PC-3 (cell line): Measurements from ENCODE around the gene RER1. TPM values are rescaled to one million over a fixed set of nuclear protein-coding genes. Genes with fewer than 3 reads are reported as not detected.

ENCODE experiments used
- ATAC-seq: fragments of 200-7000 bp; cut with Tn5 transposase; 2 replicates; pipeline ENCODE4 v1.9.1; 2020; ENCODE audit warnings: mild to moderate bottlenecking, moderate library complexity
- BruUV-seq: library from RNA; stranded (reverse); fragments of 400-500 nt; replicated peaks from 2 replicates; lab custom pipeline; 2021; lab: Mats Ljungman, UMichigan
- CTCF ChIA-PET: fragments of 300-600 bp; sonication (Branson Sonifier 250); formaldehyde crosslinking; loops from one replicate; lab custom pipeline; 2022; ENCODE audit warnings: antibody characterized with exemption; lab: Charles Lee
- POLR2A ChIA-PET: fragments of 300-600 bp; sonication (Branson Sonifier 250); formaldehyde crosslinking; loops from one replicate; lab custom pipeline; 2022; ENCODE audit warnings: antibody characterized with exemption; ENCODE audit not compliant: unreplicated experiment; lab: Charles Lee
- DNase-seq: peaks from one replicate; pipeline ENCODE4 v3.0.0-alpha.2; 2015
- H2AFZ ChIP-seq: fragments of 300-600 bp; sonication (generic); 2 replicates; pipeline ENCODE4 v1.6.0; 2016; ENCODE audit warnings: antibody characterized with exemption, low read length
- H3F3A ChIP-seq: fragments of 300-600 bp; sonication (generic); one replicate; pipeline ENCODE4 v1.6.0; 2017; ENCODE audit warnings: antibody characterized with exemption, low read length, control low read depth, mild to moderate bottlenecking; ENCODE audit not compliant: unreplicated experiment
- H3K27ac ChIP-seq: fragments of 300-600 bp; sonication (generic); 2 replicates; pipeline ENCODE4 v1.5.1; 2016; ENCODE audit warnings: mild to moderate bottlenecking, low read length
- H3K27me3 ChIP-seq: fragments of 300-600 bp; sonication (generic); 2 replicates; pipeline ENCODE4 v1.6.1; 2016; ENCODE audit warnings: low read length, mixed read lengths
- H3K36me3 ChIP-seq: fragments of 300-600 bp; sonication (generic); 2 replicates; pipeline ENCODE4 v1.6.1; 2016; ENCODE audit warnings: low read depth, mixed run types, low read length, mixed read lengths
- H3K4me1 ChIP-seq: fragments of 300-600 bp; sonication (generic); 2 replicates; pipeline ENCODE4 v1.5.1; 2016; ENCODE audit warnings: low read length; ENCODE audit not compliant: insufficient read depth
- H3K4me2 ChIP-seq: fragments of 300-600 bp; sonication (generic); 2 replicates; pipeline ENCODE4 v1.6.0; 2016; ENCODE audit warnings: low read length
- H3K4me3 ChIP-seq: fragments of 300-600 bp; sonication (generic); 2 replicates; pipeline ENCODE4 v1.5.1; 2016; ENCODE audit warnings: mild to moderate bottlenecking, low read length, mixed read lengths
- H3K79me2 ChIP-seq: fragments of 300-600 bp; sonication (generic); 2 replicates; pipeline ENCODE4 v1.6.1; 2017; ENCODE audit warnings: low read length, mixed read lengths
- H3K9ac ChIP-seq: fragments of 300-600 bp; sonication (generic); 2 replicates; pipeline ENCODE4 v1.6.0; 2016; ENCODE audit warnings: mild to moderate bottlenecking, low read length
- H3K9me2 ChIP-seq: fragments of 300-600 bp; sonication (generic); replicated peaks from 2 replicates; pipeline ENCODE4 v1.6.1; 2016; ENCODE audit warnings: mixed run types, low read length, mixed read lengths
- H3K9me3 ChIP-seq: fragments of 300-600 bp; sonication (generic); 2 replicates; pipeline ENCODE4 v1.6.1; 2016; ENCODE audit warnings: low read length, mixed read lengths
- H4K20me1 ChIP-seq: fragments of 300-600 bp; sonication (generic); 2 replicates; pipeline ENCODE4 v1.6.1; 2016; ENCODE audit warnings: low read length, mixed read lengths
- CTCF ChIP-seq: fragments of 300-600 bp; sonication (generic); conservative IDR thresholded peaks from 2 replicates; pipeline ENCODE4 v1.5.1; 2017; ENCODE audit warnings: antibody characterized with exemption, low read depth, mild to moderate bottlenecking, low read length
- EZH2 ChIP-seq: fragments of 300-600 bp; sonication (generic); IDR thresholded peaks from one replicate; pipeline ENCODE4 v1.6.1; 2017; ENCODE audit warnings: antibody characterized with exemption, mild to moderate bottlenecking, low read length; ENCODE audit not compliant: unreplicated experiment
- EZH2phosphoT487 ChIP-seq: fragments of 300-600 bp; sonication (generic); IDR thresholded peaks from 2 replicates; pipeline ENCODE4 v1.6.1; 2018; ENCODE audit warnings: mild to moderate bottlenecking, antibody characterized with exemption, low read length, borderline replicate concordance
- intact Hi-C: fragments of 100-400 bp; cut with micrococcal nuclease; formaldehyde crosslinking; loops from 2 replicates; pipeline ENCODE4 v1.9.0; 2023
- total RNA-seq: library from RNA; depleted of rRNA; stranded (reverse); fragments of >200 nt; gene quantifications from 2 replicates; pipeline ENCODE4 v1.2.3, GENCODE V29; 2014

RER1 gene
- total RNA-seq, 1 experiment from 2014 or later, result 160 TPM

GRCh38 chr1:2372551-2373490 is 18.8 kb upstream of the RER1 start:
- no peak overlapping the region for H2AFZ ChIP-seq
- H3F3A ChIP-seq, result no peaks in the 10 kb centered on the region
- intact Hi-C loops, result no loop called here
- H3K27me3 ChIP-seq, result no peaks in the 10 kb centered on the region
- H3K27ac ChIP-seq, result no peak overlapping the region
- no peaks in the 10 kb centered on the region for H3K36me3 ChIP-seq
- no peak overlapping the region for H3K4me3 ChIP-seq
- peak; percentile 77 for DNase-seq
- H3K9me3 ChIP-seq, result no peaks in the 10 kb centered on the region
- peak; percentile 76 for ATAC-seq
- H4K20me1 ChIP-seq, result no peaks in the 10 kb centered on the region
- ChIA-PET CTCF (no interaction called here), POLR2A (no interaction called here)
- peak overlapping the region; percentile 21; the same call in 1 of the 2 replicates for H3K4me2 ChIP-seq
- TF ChIP-seq EZH2phosphoT487, result no peak
- TF ChIP-seq EZH2, result no peak
- TF ChIP-seq CTCF, result no peak
- no TSS peak for BruUV-seq
- peaks cover 12% of the 10 kb centered on the region for H3K4me1 ChIP-seq
- no peaks in the 10 kb centered on the region for H3K79me2 ChIP-seq
- H3K9me2 ChIP-seq, result no peaks in the 10 kb centered on the region
- H3K9ac ChIP-seq, result no peak overlapping the region

GRCh38 chr1:2373551-2374251 is 17.9 kb upstream of the RER1 start:
- ChIA-PET CTCF (no interaction called here), POLR2A (no interaction called here)
- TF ChIP-seq CTCF (no peak), EZH2phosphoT487 (no peak), EZH2 (no peak)
- no peaks in the 10 kb centered on the region for H4K20me1 ChIP-seq
- H3K9ac ChIP-seq, result no peak overlapping the region
- H3K36me3 ChIP-seq, result no peaks in the 10 kb centered on the region
- H3K4me2 ChIP-seq, result no peak overlapping the region
- H3F3A ChIP-seq, result no peaks in the 10 kb centered on the region
- no peaks in the 10 kb centered on the region for H3K79me2 ChIP-seq
- DNase-seq (no peak), ATAC-seq (no peak)
- no peak overlapping the region for H3K27ac ChIP-seq
- no peaks in the 10 kb centered on the region for H3K9me3 ChIP-seq
- intact Hi-C loops, result no loop called here
- no peak overlapping the region for H3K4me3 ChIP-seq
- BruUV-seq, result no TSS peak
- no peaks in the 10 kb centered on the region for H3K9me2 ChIP-seq
- H2AFZ ChIP-seq, result no peak overlapping the region
- H3K4me1 ChIP-seq, result peaks cover 12% of the 10 kb centered on the region
- H3K27me3 ChIP-seq, result no peaks in the 10 kb centered on the region
